ENCODE results near the gene KITLG. TPM values are rescaled to one million over a fixed set of nuclear protein-coding genes. Genes with fewer than 3 reads are reported as not detected.

Gene KITLG
- total RNA-seq, 1 donor from 2014 or later, result 0.61 TPM

DNA sequence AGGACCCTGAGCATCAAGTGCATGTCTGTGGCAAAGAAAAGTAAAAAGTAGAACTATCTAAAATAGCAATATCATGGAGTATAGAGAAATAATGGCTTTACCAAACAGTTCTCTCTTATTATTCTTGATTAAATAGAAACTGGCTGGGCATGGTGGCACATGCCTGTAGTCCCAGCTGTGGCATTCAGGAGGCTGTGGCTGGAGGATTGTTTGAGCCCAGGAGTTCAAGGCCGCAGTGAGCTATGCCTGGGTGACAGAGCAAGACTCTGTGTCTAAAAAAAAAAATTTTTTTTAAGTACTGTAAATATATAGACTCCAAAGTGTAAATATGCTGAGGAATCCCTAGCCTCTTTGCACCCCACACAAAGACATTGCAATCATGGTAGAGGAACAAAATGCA is 121.9 kb downstream of the KITLG start:
- Mint-ChIP-seq H3K4me3 (ENCODE audit: unreplicated experiment) (no peak overlapping the region), H3K36me3 (ENCODE audit: unreplicated experiment) (no peaks in the 10 kb centered on the region), H3K4me1 (ENCODE audit: low read depth, unreplicated experiment) (no peaks in the 10 kb centered on the region), H3K9me3 (ENCODE audit: unreplicated experiment) (no peaks in the 10 kb centered on the region), H3K27ac (ENCODE audit: unreplicated experiment) (no peak overlapping the region), H3K27me3 (ENCODE audit: unreplicated experiment) (peaks cover 2% of the 10 kb centered on the region)
- TF ChIP-seq, protein P1, sequence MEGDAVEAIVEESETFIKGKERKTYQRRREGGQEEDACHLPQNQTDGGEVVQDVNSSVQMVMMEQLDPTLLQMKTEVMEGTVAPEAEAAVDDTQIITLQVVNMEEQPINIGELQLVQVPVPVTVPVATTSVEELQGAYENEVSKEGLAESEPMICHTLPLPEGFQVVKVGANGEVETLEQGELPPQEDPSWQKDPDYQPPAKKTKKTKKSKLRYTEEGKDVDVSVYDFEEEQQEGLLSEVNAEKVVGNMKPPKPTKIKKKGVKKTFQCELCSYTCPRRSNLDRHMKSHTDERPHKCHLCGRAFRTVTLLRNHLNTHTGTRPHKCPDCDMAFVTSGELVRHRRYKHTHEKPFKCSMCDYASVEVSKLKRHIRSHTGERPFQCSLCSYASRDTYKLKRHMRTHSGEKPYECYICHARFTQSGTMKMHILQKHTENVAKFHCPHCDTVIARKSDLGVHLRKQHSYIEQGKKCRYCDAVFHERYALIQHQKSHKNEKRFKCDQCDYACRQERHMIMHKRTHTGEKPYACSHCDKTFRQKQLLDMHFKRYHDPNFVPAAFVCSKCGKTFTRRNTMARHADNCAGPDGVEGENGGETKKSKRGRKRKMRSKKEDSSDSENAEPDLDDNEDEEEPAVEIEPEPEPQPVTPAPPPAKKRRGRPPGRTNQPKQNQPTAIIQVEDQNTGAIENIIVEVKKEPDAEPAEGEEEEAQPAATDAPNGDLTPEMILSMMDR (IDR thresholded peaks at IDR 0.05; ENCODE audit: partially characterized antibody, unreplicated experiment), result no peak
- DNase-seq, result no peak

DNA sequence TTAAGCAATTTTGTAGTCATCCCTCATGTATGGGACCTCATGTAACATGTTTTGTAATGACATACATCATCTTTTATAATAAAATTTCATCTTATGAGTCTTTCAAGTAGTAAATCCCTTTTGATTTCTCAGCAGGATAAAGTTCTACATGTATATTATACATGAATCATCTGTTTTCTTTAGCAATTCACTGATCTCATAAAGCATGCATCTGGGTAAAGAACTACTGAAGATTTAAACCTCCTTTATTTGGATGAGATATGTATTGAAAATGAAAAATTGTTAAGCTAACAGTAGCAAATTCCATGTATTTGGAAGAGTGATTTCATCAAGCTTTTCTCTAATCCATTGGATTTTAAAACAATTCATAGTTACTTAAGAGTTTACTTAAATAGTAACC is 126.9 kb downstream of the KITLG start:
- Mint-ChIP-seq H3K4me3 (ENCODE audit: unreplicated experiment) (no peak overlapping the region), H3K27me3 (ENCODE audit: unreplicated experiment) (no peaks in the 10 kb centered on the region), H3K36me3 (ENCODE audit: unreplicated experiment) (no peaks in the 10 kb centered on the region), H3K4me1 (ENCODE audit: low read depth, unreplicated experiment) (no peaks in the 10 kb centered on the region), H3K27ac (ENCODE audit: unreplicated experiment) (no peak overlapping the region), H3K9me3 (ENCODE audit: unreplicated experiment) (no peaks in the 10 kb centered on the region)
- no peak for DNase-seq
- TF ChIP-seq, protein P1 (IDR thresholded peaks at IDR 0.05; ENCODE audit: partially characterized antibody, unreplicated experiment), result no peak

DNA sequence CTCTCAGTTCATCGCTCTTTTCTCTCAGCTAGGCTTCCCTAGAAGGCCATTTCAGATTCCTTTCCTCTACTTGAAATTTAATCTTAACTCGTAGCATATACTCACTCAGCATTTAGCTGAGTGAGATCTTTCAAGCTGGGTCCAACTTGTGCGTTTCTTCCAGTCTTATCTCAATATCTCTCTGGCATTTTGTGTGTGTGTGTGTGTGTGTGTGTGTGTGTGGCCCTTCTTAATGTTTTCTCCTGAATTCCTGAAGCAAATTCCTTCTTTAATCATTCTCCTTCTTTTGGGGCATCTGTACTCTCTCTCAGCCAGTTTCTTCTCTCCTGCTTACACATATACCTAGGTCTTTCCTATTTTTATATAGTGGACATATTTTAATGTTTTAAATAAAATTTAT is 129.1 kb downstream of the KITLG start:
- Mint-ChIP-seq H3K36me3 (ENCODE audit: unreplicated experiment) (no peaks in the 10 kb centered on the region), H3K4me3 (ENCODE audit: unreplicated experiment) (no peak overlapping the region), H3K9me3 (ENCODE audit: unreplicated experiment) (no peaks in the 10 kb centered on the region), H3K4me1 (ENCODE audit: low read depth, unreplicated experiment) (peaks cover 4% of the 10 kb centered on the region), H3K27me3 (ENCODE audit: unreplicated experiment) (no peaks in the 10 kb centered on the region), H3K27ac (ENCODE audit: unreplicated experiment) (no peak overlapping the region)
- TF ChIP-seq, protein P1 (IDR thresholded peaks at IDR 0.05; ENCODE audit: partially characterized antibody, unreplicated experiment), result no peak
- no peak for DNase-seq

GRCh38 chr12:88450136-88450535 is 130.1 kb downstream of the KITLG start:
- Mint-ChIP-seq H3K27ac (ENCODE audit: unreplicated experiment) (no peak overlapping the region), H3K4me1 (ENCODE audit: low read depth, unreplicated experiment) (peaks cover 4% of the 10 kb centered on the region), H3K36me3 (ENCODE audit: unreplicated experiment) (no peaks in the 10 kb centered on the region), H3K27me3 (ENCODE audit: unreplicated experiment) (no peaks in the 10 kb centered on the region), H3K9me3 (ENCODE audit: unreplicated experiment) (no peaks in the 10 kb centered on the region), H3K4me3 (ENCODE audit: unreplicated experiment) (no peak overlapping the region)
- TF ChIP-seq, protein P1 (IDR thresholded peaks at IDR 0.05; ENCODE audit: partially characterized antibody, unreplicated experiment), result no peak
- DNase-seq, result no peak

- Mint-ChIP-seq H3K27ac (ENCODE audit: unreplicated experiment) (no peak overlapping the region), H3K4me3 (ENCODE audit: unreplicated experiment) (no peak overlapping the region), H3K27me3 (ENCODE audit: unreplicated experiment) (no peaks in the 10 kb centered on the region), H3K4me1 (ENCODE audit: low read depth, unreplicated experiment) (peaks cover 4% of the 10 kb centered on the region), H3K9me3 (ENCODE audit: unreplicated experiment) (no peaks in the 10 kb centered on the region), H3K36me3 (ENCODE audit: unreplicated experiment) (no peaks in the 10 kb centered on the region)
- DNase-seq, result no peak
- TF ChIP-seq, protein P1 (IDR thresholded peaks at IDR 0.05; ENCODE audit: partially characterized antibody, unreplicated experiment), result no peak
Observed at GRCh38 chr12:88448337-88448915, 131.8 kb downstream of the KITLG start.
